Vagina (tissue), 2 donors: ENCODE data around the gene NPAS2. TPM values are rescaled to one million over a fixed set of nuclear protein-coding genes. Genes with fewer than 3 reads are reported as not detected.

Experiments
- DNase-seq, 2 donors: peaks; one replicate each; pipeline ENCODE4 v3.0.0-alpha.2; 2017; ENCODE audit errors: extremely low spot score in 2 of 2
- H3K27ac ChIP-seq: fragments of 200-600 bp; sonication (generic); one replicate; pipeline ENCODE4 v1.5.1; 2019
- H3K27me3 ChIP-seq: fragments of 200-600 bp; sonication (generic); one replicate; pipeline ENCODE4 v1.5.1; 2019
- H3K36me3 ChIP-seq, 2 donors: fragments of 200-600 bp; sonication (generic); one replicate each; pipeline ENCODE4 v1.5.1; 2017 to 2019
- H3K4me1 ChIP-seq: fragments of 200-600 bp; sonication (generic); one replicate; pipeline ENCODE4 v1.5.1; 2019
- H3K4me3 ChIP-seq, 2 donors: fragments of 200-600 bp; sonication (generic); 1 replicate in 1 of 2; 2 replicates in 1 of 2; pipeline ENCODE4 v1.5.1; 2016 to 2019
- H3K9me3 ChIP-seq: fragments of 200-600 bp; sonication (generic); one replicate; pipeline ENCODE4 v1.5.1; 2019
- CTCF ChIP-seq, 3 experiments: fragments of 450-650 bp in 2 of 3; fragments of 200-600 bp in 1 of 3; sonication (generic) in 1 of 3; IDR thresholded peaks; one replicate each; pipeline ENCODE4 v1.5.1; 2017 to 2019; ENCODE audit warnings: antibody characterized with exemption in 3 of 3, mild to moderate bottlenecking in 2 of 3, moderate library complexity in 2 of 3
- POLR2A ChIP-seq, 2 donors: fragments of 450-650 bp; IDR thresholded peaks; one replicate each; pipeline ENCODE4 v1.6.1; 2017; ENCODE audit warnings: antibody characterized with exemption in 2 of 2, mild to moderate bottlenecking in 2 of 2, moderate library complexity in 2 of 2
- POLR2AphosphoS5 ChIP-seq, 2 donors: sonication (generic); formaldehyde crosslinking; IDR thresholded peaks; one replicate each; pipeline ENCODE4 v1.9.0; 2017; ENCODE audit warnings: antibody characterized with exemption in 2 of 2, mild to moderate bottlenecking in 2 of 2, low read depth in 1 of 2; ENCODE audit not compliant: insufficient read depth in 1 of 2
- intact Hi-C: fragments of 100-400 bp; cut with DNase I; formaldehyde crosslinking; loops from one replicate; pipeline ENCODE4 v1.15.1; 2023
- total RNA-seq: library from RNA; depleted of rRNA; stranded (reverse); fragments of >200 nt; gene quantifications from one replicate; pipeline ENCODE4 v1.2.3, GENCODE V29; 2016

The NPAS2 gene
- total RNA-seq, 1 donor from 2014 or later, result 37.6 TPM

- Histone ChIP-seq H3K27ac (peak overlapping the region; percentile 3), H3K4me3 (no peak overlapping the region), H3K9me3 (no peaks in the 10 kb centered on the region), H3K4me1 (peaks cover 35% of the 10 kb centered on the region), H3K36me3 (no peaks in the 10 kb centered on the region), H3K27me3 (no peaks in the 10 kb centered on the region)
- TF ChIP-seq POLR2AphosphoS5 (IDR thresholded peaks at IDR 0.05; ENCODE audit: insufficient read depth in 1 of 2, low read depth in 1 of 2) (peak in 1 of 2 donors; percentile 76), POLR2A (IDR thresholded peaks at IDR 0.05) (no peak), CTCF (IDR thresholded peaks at IDR 0.05) (no peak)
- no peak for DNase-seq
- intact Hi-C loops, result no loop called here
Measured at GRCh38 chr2:100822587-100823248, 2.8 kb downstream of the NPAS2 start.

GRCh38 chr2:100823665-100824438, 3.9 kb downstream of the NPAS2 start:
- no peak for DNase-seq
- Histone ChIP-seq H3K4me3 (no peak overlapping the region), H3K27ac (no peak overlapping the region), H3K9me3 (no peaks in the 10 kb centered on the region), H3K36me3 (no peaks in the 10 kb centered on the region), H3K27me3 (no peaks in the 10 kb centered on the region), H3K4me1 (peaks cover 29% of the 10 kb centered on the region)
- intact Hi-C loops, result no loop called here
- TF ChIP-seq POLR2A (IDR thresholded peaks at IDR 0.05) (no peak), POLR2AphosphoS5 (IDR thresholded peaks at IDR 0.05; ENCODE audit: insufficient read depth in 1 of 2, low read depth in 1 of 2) (no peak), CTCF (IDR thresholded peaks at IDR 0.05) (no peak)

GRCh38 chr2:100824842-100825241, 4.9 kb downstream of the NPAS2 start:
- intact Hi-C loops, result no loop called here
- TF ChIP-seq CTCF (IDR thresholded peaks at IDR 0.05), result no peak
- no peak for TF ChIP-seq POLR2AphosphoS5 (IDR thresholded peaks at IDR 0.05; ENCODE audit: insufficient read depth in 1 of 2, low read depth in 1 of 2)
- TF ChIP-seq POLR2A (IDR thresholded peaks at IDR 0.05), result no peak

GRCh38 chr2:100826494-100826893, 6.6 kb downstream of the NPAS2 start:
- no peak for DNase-seq
- TF ChIP-seq POLR2A (IDR thresholded peaks at IDR 0.05), result no peak
- TF ChIP-seq POLR2AphosphoS5 (IDR thresholded peaks at IDR 0.05; ENCODE audit: insufficient read depth in 1 of 2, low read depth in 1 of 2), result no peak
- TF ChIP-seq CTCF (IDR thresholded peaks at IDR 0.05), result no peak
- H3K4me1 ChIP-seq, result peaks cover 20% of the 10 kb centered on the region
- H3K27me3 ChIP-seq, result no peaks in the 10 kb centered on the region
- H3K9me3 ChIP-seq, result no peaks in the 10 kb centered on the region
- no peaks in the 10 kb centered on the region for H3K36me3 ChIP-seq
- no peak overlapping the region for H3K27ac ChIP-seq
- intact Hi-C loops, result no loop called here
- no peak overlapping the region for H3K4me3 ChIP-seq

More at GRCh38 chr2:100824842-100825241, 4.9 kb downstream of the NPAS2 start:
- Histone ChIP-seq H3K4me1 (peaks cover 22% of the 10 kb centered on the region), H3K9me3 (no peaks in the 10 kb centered on the region), H3K27me3 (no peaks in the 10 kb centered on the region), H3K4me3 (no peak overlapping the region), H3K36me3 (no peaks in the 10 kb centered on the region), H3K27ac (no peak overlapping the region)
- no peak for DNase-seq
